ENCODE measurements around the gene ADAM11.

DNA sequence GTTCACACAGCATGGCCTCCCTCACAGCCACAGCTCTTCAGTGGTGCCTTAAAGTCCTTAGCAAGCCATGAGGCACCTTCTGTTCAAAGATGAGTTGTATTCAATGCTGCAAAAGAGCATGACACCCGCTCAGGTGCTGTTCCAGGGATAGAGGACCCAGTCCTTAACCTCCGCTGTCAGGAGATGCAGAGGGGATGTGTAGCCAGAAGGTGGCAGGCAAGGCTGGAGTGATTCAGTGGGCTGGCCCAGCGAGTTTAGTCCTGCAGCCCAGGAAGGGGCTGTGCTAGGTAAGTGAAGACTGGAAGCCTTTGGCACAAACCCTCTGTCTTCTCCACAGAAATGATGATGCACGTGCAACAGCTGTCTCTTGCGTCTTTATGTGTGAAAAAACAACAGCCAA, 25.0 kb upstream of the ADAM11 start:
- TF ChIP-seq, protein P1, sequence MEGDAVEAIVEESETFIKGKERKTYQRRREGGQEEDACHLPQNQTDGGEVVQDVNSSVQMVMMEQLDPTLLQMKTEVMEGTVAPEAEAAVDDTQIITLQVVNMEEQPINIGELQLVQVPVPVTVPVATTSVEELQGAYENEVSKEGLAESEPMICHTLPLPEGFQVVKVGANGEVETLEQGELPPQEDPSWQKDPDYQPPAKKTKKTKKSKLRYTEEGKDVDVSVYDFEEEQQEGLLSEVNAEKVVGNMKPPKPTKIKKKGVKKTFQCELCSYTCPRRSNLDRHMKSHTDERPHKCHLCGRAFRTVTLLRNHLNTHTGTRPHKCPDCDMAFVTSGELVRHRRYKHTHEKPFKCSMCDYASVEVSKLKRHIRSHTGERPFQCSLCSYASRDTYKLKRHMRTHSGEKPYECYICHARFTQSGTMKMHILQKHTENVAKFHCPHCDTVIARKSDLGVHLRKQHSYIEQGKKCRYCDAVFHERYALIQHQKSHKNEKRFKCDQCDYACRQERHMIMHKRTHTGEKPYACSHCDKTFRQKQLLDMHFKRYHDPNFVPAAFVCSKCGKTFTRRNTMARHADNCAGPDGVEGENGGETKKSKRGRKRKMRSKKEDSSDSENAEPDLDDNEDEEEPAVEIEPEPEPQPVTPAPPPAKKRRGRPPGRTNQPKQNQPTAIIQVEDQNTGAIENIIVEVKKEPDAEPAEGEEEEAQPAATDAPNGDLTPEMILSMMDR (IDR thresholded peaks at IDR 0.05) = no peak
- no peak for TF ChIP-seq POLR2A (IDR thresholded peaks at IDR 0.05)
